Measurements from ENCODE around the gene GRAMD1B. TPM values are rescaled to one million over a fixed set of nuclear protein-coding genes. Genes with fewer than 3 reads are reported as not detected.

The GRAMD1B gene
- total RNA-seq, 4 donors from 2014 or later, result 2.1 to 7.8 (median 3.2) TPM

GRCh38 chr11:123578778-123579481 lies 148.9 kb downstream of the GRAMD1B start:
- in situ Hi-C loops (cut with MboI; ENCODE audit: low sequenced_read_pairs in 4 of 4), result no loop called here

DNA sequence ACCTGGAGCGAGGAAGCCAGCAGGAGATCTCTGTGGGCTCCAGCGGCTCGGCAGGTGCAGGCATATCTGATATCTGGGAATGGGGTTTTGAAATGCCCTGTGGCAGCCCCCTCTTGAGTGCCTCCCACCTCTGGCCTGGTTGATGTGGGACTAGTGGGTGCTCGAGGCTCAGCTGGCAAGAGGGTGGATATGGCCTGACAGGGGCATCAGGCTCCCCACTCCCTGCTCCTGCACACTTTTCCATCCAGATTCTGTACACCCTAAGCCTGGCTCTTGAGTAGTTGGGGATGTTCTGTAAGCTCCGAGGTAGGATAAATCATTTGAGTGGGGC lies 149.4 kb downstream of the GRAMD1B start:
- in situ Hi-C loops (cut with MboI; ENCODE audit: low sequenced_read_pairs in 4 of 4) (no loop called here), intact Hi-C loops (cut with DNase I; ENCODE audit: low total_unique reads) (loop anchor here (5.0 kb wide), 1 partner anchor 67 kb away; no protein-coding TSS in a partner anchor)
- ATAC-seq (no peak), DNase-seq (no peak)
- TF ChIP-seq POLR2A (IDR thresholded peaks at IDR 0.05) (no peak), CTCF (IDR thresholded peaks at IDR 0.05 in 4 of 5, conservative IDR thresholded peaks at IDR 0.05 in 1 of 5) (no peak)
- H3K27me3 ChIP-seq, result no peaks in the 10 kb centered on the region
- no peak overlapping the region for H3K4me3 ChIP-seq
- no peaks in the 10 kb centered on the region for H3K36me3 ChIP-seq
- H3K9me3 ChIP-seq, result no peaks in the 10 kb centered on the region
- H3K4me1 ChIP-seq, result no peaks in the 10 kb centered on the region
- no peak overlapping the region for H3K27ac ChIP-seq

More at GRCh38 chr11:123578778-123579481, 148.9 kb downstream of the GRAMD1B start:
- no peak for TF ChIP-seq POLR2A (IDR thresholded peaks at IDR 0.05)
- no peak for TF ChIP-seq CTCF (IDR thresholded peaks at IDR 0.05 in 4 of 5, conservative IDR thresholded peaks at IDR 0.05 in 1 of 5)
- intact Hi-C loops (cut with DNase I; ENCODE audit: low total_unique reads), result loop anchor here (5.0 kb wide), 1 partner anchor 67 kb away; no protein-coding TSS in a partner anchor
- H3K27ac ChIP-seq, result no peak overlapping the region
- H3K4me1 ChIP-seq, result no peaks in the 10 kb centered on the region
- H3K27me3 ChIP-seq, result no peaks in the 10 kb centered on the region
- DNase-seq, result no peak
- ATAC-seq, result no peak
- H3K9me3 ChIP-seq, result no peaks in the 10 kb centered on the region
- no peak overlapping the region for H3K4me3 ChIP-seq
- no peaks in the 10 kb centered on the region for H3K36me3 ChIP-seq

DNA sequence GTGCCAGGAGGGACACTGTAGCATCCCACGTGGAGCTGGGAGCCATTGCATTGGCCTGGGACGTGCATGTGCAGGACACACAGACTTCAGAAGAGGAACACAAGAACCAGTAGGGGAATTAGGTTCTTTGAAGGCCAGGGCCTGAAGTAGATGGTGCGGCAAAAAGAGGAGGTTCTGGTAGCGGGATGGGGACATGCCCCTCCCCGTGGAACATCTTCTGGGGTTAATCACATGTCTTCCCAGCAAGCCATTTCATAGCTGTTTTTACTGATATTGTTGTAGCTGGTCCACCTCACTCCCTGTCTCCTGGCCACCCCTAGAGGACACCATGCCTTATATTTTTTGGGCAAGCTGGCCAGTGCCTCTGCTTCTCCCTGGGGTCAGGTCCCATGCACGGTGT lies 150.1 kb downstream of the GRAMD1B start:
- H3K36me3 ChIP-seq, result no peaks in the 10 kb centered on the region
- intact Hi-C loops (cut with DNase I; ENCODE audit: low total_unique reads) (loop anchor here (5.0 kb wide), 1 partner anchor 127 kb away; no protein-coding TSS in a partner anchor), in situ Hi-C loops (cut with MboI; ENCODE audit: low sequenced_read_pairs in 4 of 4) (loop anchor here in 1 of 4 donors (10.0 kb wide), 1 partner anchor 125 kb away; no protein-coding TSS in a partner anchor)
- ATAC-seq (peak in 1 of 2 donors; percentile 15), DNase-seq (no peak)
- H3K4me3 ChIP-seq, result no peak overlapping the region
- no peaks in the 10 kb centered on the region for H3K27me3 ChIP-seq
- H3K9me3 ChIP-seq, result no peaks in the 10 kb centered on the region
- no peak overlapping the region for H3K27ac ChIP-seq
- TF ChIP-seq CTCF (IDR thresholded peaks at IDR 0.05 in 4 of 5, conservative IDR thresholded peaks at IDR 0.05 in 1 of 5) (no peak), POLR2A (IDR thresholded peaks at IDR 0.05) (no peak)
- H3K4me1 ChIP-seq, result peaks cover 0 to 4% of the 10 kb centered on the region in 2 donors

DNA sequence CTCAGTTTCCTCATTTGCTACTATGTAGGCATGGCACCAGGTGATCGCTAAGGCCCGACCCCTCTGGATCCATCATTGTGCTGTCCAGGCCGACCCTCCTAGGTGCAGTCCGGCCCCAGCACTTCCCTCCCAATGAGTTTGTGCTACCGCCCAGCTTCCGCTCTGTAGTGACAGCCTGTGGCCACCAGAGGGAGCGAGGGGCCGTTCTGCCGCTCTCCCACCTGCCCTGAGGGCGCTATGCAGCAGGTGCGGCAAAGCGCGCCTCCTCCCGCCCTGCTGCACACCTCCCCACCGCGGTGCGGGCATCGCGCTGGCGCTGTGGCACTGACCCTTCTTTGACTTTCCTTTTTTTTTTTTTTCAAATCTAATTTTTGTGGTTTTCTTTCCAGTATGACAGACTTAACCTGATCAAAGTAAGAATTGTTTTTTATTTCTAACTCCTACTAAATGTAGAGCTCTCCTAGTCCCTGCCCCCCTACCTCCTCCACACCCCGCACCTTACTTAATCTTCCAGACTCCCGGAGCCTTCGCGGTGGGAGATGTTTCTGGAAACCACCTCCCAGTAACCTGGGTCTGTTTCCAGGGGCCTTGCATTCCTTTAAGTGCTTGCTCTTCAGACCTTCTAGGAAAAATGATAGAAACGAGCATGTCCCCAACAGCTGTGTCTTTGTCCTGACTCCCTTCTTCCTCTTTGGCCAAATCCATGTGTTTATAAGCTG lies 150.6 kb downstream of the GRAMD1B start:
- Histone ChIP-seq H3K4me1 (peaks cover 0 to 4% of the 10 kb centered on the region in 2 donors), H3K27me3 (no peaks in the 10 kb centered on the region), H3K36me3 (no peaks in the 10 kb centered on the region), H3K9me3 (no peaks in the 10 kb centered on the region), H3K27ac (no peak overlapping the region), H3K4me3 (no peak overlapping the region)
- in situ Hi-C loops (cut with MboI; ENCODE audit: low sequenced_read_pairs in 4 of 4), result loop anchor here in 1 of 4 donors (10.0 kb wide), 1 partner anchor 124 kb away; no protein-coding TSS in a partner anchor
- peak; percentile 32 to 43 for DNase-seq
- peak; percentile 72 to 75 for ATAC-seq
- TF ChIP-seq CTCF (IDR thresholded peaks at IDR 0.05 in 4 of 5, conservative IDR thresholded peaks at IDR 0.05 in 1 of 5) (peak; percentile 60 to 94 (median 86)), POLR2A (IDR thresholded peaks at IDR 0.05) (no peak)
- intact Hi-C loops (cut with DNase I; ENCODE audit: low total_unique reads), result loop anchor here (5.0 kb wide), 1 partner anchor 127 kb away; no protein-coding TSS in a partner anchor

Data from gastrocnemius medialis (tissue), 4 donors.